Measurements from ENCODE around the gene NEK6. TPM values are rescaled to one million over a fixed set of nuclear protein-coding genes. Genes with fewer than 3 reads are reported as not detected.

NEK6 gene
- total and polyA plus RNA-seq, 4 donors, result 19.0 to 86.2 (median 53.1) TPM

DNA sequence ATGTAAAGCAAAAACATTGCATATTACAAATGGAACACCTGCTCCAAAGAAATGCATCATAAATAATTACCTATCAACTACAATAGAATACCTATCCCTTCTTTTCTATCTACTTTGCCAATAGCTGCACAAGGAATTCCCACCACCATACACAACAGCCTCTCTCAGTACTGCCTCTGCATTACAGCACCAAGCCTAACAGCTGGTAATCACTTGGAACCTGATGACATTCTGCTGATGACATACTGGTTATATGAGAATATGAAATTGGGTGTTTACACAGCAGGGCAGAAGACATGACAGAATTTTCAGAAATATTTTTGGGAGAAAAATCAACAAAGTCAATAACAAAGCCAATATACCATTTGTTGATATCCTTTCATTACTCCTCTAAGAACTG is 114.3 kb downstream of the NEK6 start:
- no peak for ATAC-seq (ENCODE audit: insufficient read depth, low FRiP score)
- Histone ChIP-seq H3K4me1 (ENCODE audit: control insufficient read depth in 5 of 5, insufficient read depth in 5 of 5, low read length in 5 of 5) (peaks cover 0 to 9% (median 3%) of the 10 kb centered on the region in 5 donors), H3K9me3 (ENCODE audit: control insufficient read depth in 4 of 4, insufficient read depth in 3 of 4, low read length in 3 of 4) (peaks cover 0 to 2% (median 0%) of the 10 kb centered on the region in 4 donors)

DNA sequence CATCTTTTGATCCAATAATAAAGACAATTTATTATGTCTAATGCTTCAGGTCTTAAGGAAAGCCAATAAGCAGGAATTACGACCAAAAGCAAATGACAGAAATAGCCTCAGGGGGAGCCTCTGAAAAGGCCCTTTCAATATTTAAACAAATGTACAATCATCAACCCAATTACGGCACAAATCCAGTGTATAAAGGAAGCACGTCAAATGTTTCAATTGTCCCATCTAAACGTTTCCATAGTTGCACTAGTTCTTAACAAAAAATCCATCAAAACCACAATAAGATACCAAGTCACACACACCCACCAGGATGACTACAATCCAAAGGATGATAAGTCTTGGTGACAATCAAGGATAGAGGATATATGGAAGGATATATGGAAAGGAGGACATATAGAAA is 115.6 kb downstream of the NEK6 start:
- 87 to 89% methylated on average over 4 of the region's 4 CpGs for WGBS, 2 donors
- DNase-seq, result no peak
- H3K27ac ChIP-seq (ENCODE audit: low read depth in 1 of 2, low read length in 1 of 2), result no peak overlapping the region
- peaks cover 0 to 2% (median 0%) of the 10 kb centered on the region in 4 donors for H3K9me3 ChIP-seq (ENCODE audit: control insufficient read depth in 4 of 4, insufficient read depth in 3 of 4, low read length in 3 of 4)
- peaks cover 0 to 16% (median 7%) of the 10 kb centered on the region in 5 donors for H3K4me1 ChIP-seq (ENCODE audit: control insufficient read depth in 5 of 5, insufficient read depth in 5 of 5, low read length in 5 of 5)
- ATAC-seq (ENCODE audit: insufficient read depth, low FRiP score), result no peak
- H3K4me3 ChIP-seq, result no peak overlapping the region
- no peak overlapping the region for H3K9ac ChIP-seq (ENCODE audit: insufficient read depth in 1 of 2, low read length in 2 of 2)
- H3K27me3 ChIP-seq (ENCODE audit: control insufficient read depth in 3 of 3, insufficient read depth in 3 of 3, low read length in 2 of 3), result no peaks in the 10 kb centered on the region
- TF ChIP-seq, protein P1, sequence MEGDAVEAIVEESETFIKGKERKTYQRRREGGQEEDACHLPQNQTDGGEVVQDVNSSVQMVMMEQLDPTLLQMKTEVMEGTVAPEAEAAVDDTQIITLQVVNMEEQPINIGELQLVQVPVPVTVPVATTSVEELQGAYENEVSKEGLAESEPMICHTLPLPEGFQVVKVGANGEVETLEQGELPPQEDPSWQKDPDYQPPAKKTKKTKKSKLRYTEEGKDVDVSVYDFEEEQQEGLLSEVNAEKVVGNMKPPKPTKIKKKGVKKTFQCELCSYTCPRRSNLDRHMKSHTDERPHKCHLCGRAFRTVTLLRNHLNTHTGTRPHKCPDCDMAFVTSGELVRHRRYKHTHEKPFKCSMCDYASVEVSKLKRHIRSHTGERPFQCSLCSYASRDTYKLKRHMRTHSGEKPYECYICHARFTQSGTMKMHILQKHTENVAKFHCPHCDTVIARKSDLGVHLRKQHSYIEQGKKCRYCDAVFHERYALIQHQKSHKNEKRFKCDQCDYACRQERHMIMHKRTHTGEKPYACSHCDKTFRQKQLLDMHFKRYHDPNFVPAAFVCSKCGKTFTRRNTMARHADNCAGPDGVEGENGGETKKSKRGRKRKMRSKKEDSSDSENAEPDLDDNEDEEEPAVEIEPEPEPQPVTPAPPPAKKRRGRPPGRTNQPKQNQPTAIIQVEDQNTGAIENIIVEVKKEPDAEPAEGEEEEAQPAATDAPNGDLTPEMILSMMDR (IDR thresholded peaks at IDR 0.05; ENCODE audit: control extremely low read depth, extremely low read depth), result no peak
- peaks cover 0 to 5% (median 3%) of the 10 kb centered on the region in 4 donors for H3K36me3 ChIP-seq (ENCODE audit: control insufficient read depth in 4 of 4, insufficient read depth in 4 of 4, low read length in 4 of 4)

More for the DNA sequence above, 114.3 kb downstream of the NEK6 start:
- H3K9ac ChIP-seq (ENCODE audit: insufficient read depth in 1 of 2, low read length in 2 of 2), result no peak overlapping the region
- DNase-seq, result no peak
- H3K4me3 ChIP-seq, result no peak overlapping the region
- no peaks in the 10 kb centered on the region for H3K27me3 ChIP-seq (ENCODE audit: control insufficient read depth in 3 of 3, insufficient read depth in 3 of 3, low read length in 2 of 3)
- TF ChIP-seq, protein P1 (IDR thresholded peaks at IDR 0.05; ENCODE audit: control extremely low read depth, extremely low read depth), result no peak
- H3K27ac ChIP-seq (ENCODE audit: low read depth in 1 of 2, low read length in 1 of 2), result no peak overlapping the region
- peaks cover 0 to 5% (median 3%) of the 10 kb centered on the region in 4 donors for H3K36me3 ChIP-seq (ENCODE audit: control insufficient read depth in 4 of 4, insufficient read depth in 4 of 4, low read length in 4 of 4)

DNA sequence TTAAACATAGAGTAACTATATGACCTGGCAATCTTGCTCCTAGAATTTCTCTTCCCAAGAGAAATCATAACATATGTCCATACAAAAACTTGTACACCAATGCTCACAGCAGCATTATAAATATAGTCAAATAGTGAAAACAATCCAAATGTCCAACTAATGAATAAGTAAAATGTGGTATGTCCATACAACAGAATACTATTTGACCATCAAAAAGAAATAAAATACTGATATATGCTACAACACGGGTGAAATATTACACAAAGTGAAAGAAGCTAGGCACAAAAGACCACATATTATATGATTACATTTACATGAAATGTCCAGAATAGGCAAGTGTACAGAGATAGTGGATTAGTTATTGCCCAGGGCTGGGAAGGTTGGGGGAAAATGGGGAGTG is 116.1 kb downstream of the NEK6 start:
- H3K27ac ChIP-seq (ENCODE audit: low read depth in 1 of 2, low read length in 1 of 2), result no peak overlapping the region
- no peak for DNase-seq
- H3K4me1 ChIP-seq (ENCODE audit: control insufficient read depth in 5 of 5, insufficient read depth in 5 of 5, low read length in 5 of 5), result peaks cover 0 to 18% (median 3%) of the 10 kb centered on the region in 5 donors
- TF ChIP-seq, protein P1 (IDR thresholded peaks at IDR 0.05; ENCODE audit: control extremely low read depth, extremely low read depth), result no peak
- no peak overlapping the region for H3K9ac ChIP-seq (ENCODE audit: insufficient read depth in 1 of 2, low read length in 2 of 2)
- 98 to 100% methylated on average over 1 of the region's 1 CpG for WGBS, 2 donors
- no peaks in the 10 kb centered on the region for H3K27me3 ChIP-seq (ENCODE audit: control insufficient read depth in 3 of 3, insufficient read depth in 3 of 3, low read length in 2 of 3)
- no peak for ATAC-seq (ENCODE audit: insufficient read depth, low FRiP score)
- H3K4me3 ChIP-seq, result no peak overlapping the region
- peaks cover 0 to 2% (median 0%) of the 10 kb centered on the region in 4 donors for H3K9me3 ChIP-seq (ENCODE audit: control insufficient read depth in 4 of 4, insufficient read depth in 3 of 4, low read length in 3 of 4)
- peaks cover 0 to 5% (median 3%) of the 10 kb centered on the region in 4 donors for H3K36me3 ChIP-seq (ENCODE audit: control insufficient read depth in 4 of 4, insufficient read depth in 4 of 4, low read length in 4 of 4)

DNA sequence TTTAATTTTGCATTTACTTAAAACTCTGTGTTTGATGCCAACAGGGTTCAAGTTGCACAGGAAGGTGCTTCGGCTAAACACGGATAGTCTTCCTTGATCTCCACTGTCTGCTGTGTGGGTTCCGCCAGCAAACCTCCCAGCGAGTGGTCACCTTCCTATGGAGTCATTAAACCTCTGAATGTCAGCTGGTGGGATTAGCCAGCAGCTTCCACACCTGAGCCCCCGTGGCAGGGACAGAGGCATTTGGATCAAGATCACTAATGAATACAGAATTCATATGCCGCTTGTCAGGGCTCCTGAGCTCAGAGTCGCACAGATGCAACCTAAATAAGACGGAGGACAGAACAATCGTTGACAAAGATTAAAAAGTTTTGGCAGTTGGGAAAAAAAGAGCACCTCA is 118.0 kb downstream of the NEK6 start:
- Histone ChIP-seq H3K9ac (ENCODE audit: insufficient read depth in 1 of 2, low read length in 2 of 2) (no peak overlapping the region), H3K27me3 (ENCODE audit: control insufficient read depth in 3 of 3, insufficient read depth in 3 of 3, low read length in 2 of 3) (no peaks in the 10 kb centered on the region), H3K4me3 (no peak overlapping the region), H3K27ac (ENCODE audit: low read depth in 1 of 2, low read length in 1 of 2) (no peak overlapping the region), H3K4me1 (ENCODE audit: control insufficient read depth in 5 of 5, insufficient read depth in 5 of 5, low read length in 5 of 5) (peaks cover 0 to 13% (median 1%) of the 10 kb centered on the region in 5 donors), H3K36me3 (ENCODE audit: control insufficient read depth in 4 of 4, insufficient read depth in 4 of 4, low read length in 4 of 4) (peaks cover 0 to 9% (median 5%) of the 10 kb centered on the region in 4 donors), H3K9me3 (ENCODE audit: control insufficient read depth in 4 of 4, insufficient read depth in 3 of 4, low read length in 3 of 4) (peaks cover 0 to 2% (median 0%) of the 10 kb centered on the region in 4 donors)
- TF ChIP-seq, protein P1 (IDR thresholded peaks at IDR 0.05; ENCODE audit: control extremely low read depth, extremely low read depth), result no peak
- WGBS, 2 donors, result 90 to 91% methylated on average over 9 of the region's 9 CpGs
- no peak for DNase-seq
- ATAC-seq (ENCODE audit: insufficient read depth, low FRiP score), result no peak
